GM19193 (cell line): Measurements from ENCODE around the gene TXNDC5.

ENCODE experiments used
- POLR2A ChIP-seq: IDR thresholded peaks from 4 replicates; pipeline ENCODE4 v1.6.1; 2011; ENCODE audit not compliant: insufficient read depth, insufficient read length; ENCODE audit errors: extremely low read depth

The TXNDC5 gene

GRCh38 chr6:7887278-7887991 is 23.2 kb downstream of the TXNDC5 start:
- peak; percentile 35 for TF ChIP-seq POLR2A

GRCh38 chr6:7886132-7886531 is 24.5 kb downstream of the TXNDC5 start:
- TF ChIP-seq POLR2A = no peak

DNA sequence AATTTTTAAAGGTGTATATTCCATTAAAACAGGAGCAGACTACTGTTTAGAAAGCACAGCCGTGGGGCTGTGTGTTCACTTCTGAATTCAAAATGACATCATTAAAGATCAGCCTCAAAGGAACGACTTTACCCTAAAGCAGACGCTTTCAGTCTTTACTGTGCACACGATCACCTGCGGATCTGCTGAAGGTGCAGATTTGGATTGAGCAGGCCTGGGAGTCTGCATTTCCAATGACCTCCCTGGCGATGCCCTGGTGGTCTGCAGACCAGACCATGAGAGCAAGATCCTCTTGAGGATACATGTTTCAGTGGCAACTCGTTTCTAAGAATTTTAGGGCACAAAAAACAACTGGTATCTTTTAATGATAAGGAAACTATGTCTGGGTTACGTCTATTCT is 27.2 kb downstream of the TXNDC5 start:
- TF ChIP-seq POLR2A = no peak

DNA sequence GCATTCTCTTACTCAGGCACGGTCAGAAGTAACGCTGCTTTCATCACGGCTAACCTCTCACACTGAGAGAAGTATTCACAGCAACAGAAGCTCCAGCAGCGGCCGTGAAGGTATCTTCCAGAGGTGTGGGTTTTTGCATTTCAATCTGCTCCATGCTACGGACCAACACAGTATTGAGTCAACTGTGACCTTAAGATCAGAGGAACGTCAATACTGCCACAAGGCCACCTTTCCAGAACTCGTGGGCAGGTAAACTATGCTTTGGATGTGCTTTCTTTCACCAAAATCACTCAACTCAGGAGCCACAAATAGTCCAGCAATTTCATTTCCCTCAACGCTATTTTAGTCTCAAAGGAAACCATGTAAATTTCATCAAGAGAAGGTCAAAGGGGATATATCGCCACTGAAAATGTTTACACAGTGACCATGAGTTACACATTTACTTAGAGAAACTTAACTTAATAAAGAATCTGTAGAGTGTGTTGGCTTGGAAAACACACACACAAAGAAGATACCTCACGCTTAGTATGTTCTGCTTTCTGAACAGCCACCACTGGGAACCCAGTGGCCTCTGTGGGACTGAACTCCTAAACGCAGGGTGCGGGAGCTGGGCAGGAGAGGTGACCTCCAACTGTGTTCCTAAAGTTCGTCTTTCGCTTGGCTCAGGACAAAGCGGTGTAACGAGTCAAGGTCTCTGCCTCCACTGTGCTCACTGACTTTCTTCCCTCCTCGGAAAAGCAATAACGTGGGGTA is 27.9 kb downstream of the TXNDC5 start:
- TF ChIP-seq POLR2A = no peak

DNA sequence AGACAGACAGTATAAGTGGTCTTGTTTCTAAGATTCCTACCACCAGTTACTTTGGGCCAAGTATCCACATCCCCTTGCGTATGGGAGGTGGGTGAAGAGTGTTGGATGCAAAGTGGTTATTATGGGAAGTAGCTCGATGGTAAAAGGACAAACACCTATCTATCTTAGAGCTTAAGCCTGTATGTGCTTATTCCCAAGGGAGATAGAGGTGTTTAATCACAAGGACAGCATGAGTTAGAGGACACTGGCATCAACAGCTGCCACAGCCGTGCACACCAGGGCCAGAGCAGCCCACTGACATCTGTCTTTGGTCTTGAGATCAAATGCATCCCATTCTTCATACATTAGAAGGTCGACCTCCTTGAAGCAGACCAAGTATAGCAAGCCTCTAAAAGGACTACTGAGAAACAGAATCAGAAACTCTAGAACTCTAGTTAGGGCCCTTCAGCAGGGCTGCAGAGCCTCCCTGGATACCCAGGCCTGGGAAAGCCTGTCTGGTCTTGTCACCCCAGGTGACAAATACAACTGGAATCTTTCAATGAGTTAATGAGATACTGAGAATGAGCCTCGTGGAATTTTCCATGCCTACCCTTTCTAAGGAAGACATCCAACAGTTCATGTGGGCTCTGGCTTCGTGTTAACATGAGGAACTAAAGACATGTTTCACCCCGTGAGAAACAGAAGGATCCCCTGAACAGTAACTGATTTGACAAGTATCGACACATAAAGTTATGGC is 28.7 kb downstream of the TXNDC5 start:
- TF ChIP-seq POLR2A = no peak

DNA sequence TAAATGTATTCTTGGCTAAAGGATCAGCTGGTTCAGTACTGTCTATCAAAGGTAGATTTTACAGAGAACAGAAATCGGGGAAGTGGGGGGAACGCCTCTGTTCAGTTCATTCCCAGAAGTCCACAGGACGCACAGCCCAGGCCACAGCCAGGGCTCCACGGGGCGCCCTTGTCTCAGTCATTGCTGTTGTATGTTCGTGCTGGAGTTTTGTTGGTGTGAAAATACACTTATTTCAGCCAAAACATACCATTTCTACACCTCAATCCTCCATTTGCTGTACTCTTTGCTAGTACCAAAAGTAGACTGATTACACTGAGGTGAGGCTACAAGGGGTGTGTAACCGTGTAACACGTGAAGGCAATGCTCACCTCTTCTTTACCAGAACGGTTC is 29.9 kb downstream of the TXNDC5 start:
- TF ChIP-seq POLR2A = peak; percentile 36

DNA sequence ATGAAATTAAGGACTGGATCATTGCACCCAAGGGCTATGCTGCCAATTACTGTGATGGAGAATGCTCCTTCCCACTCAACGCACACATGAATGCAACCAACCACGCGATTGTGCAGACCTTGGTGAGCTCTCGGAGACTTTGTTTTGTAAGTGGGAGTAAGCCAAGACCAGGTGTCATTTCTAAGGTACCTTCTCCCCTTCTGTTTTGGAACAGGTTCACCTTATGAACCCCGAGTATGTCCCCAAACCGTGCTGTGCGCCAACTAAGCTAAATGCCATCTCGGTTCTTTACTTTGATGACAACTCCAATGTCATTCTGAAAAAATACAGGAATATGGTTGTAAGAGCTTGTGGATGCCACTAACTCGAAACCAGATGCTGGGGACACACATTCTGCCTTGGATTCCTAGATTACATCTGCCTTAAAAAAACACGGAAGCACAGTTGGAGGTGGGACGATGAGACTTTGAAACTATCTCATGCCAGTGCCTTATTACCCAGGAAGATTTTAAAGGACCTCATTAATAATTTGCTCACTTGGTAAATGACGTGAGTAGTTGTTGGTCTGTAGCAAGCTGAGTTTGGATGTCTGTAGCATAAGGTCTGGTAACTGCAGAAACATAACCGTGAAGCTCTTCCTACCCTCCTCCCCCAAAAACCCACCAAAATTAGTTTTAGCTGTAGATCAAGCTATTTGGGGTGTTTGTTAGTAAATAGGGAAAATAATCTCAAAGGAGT is 30.4 kb downstream of the TXNDC5 start:
- TF ChIP-seq POLR2A = no peak

GRCh38 chr6:7879579-7879978 is 31.0 kb downstream of the TXNDC5 start:
- no peak for TF ChIP-seq POLR2A

GRCh38 chr6:7879043-7879442 is 31.5 kb downstream of the TXNDC5 start:
- TF ChIP-seq POLR2A = no peak

DNA sequence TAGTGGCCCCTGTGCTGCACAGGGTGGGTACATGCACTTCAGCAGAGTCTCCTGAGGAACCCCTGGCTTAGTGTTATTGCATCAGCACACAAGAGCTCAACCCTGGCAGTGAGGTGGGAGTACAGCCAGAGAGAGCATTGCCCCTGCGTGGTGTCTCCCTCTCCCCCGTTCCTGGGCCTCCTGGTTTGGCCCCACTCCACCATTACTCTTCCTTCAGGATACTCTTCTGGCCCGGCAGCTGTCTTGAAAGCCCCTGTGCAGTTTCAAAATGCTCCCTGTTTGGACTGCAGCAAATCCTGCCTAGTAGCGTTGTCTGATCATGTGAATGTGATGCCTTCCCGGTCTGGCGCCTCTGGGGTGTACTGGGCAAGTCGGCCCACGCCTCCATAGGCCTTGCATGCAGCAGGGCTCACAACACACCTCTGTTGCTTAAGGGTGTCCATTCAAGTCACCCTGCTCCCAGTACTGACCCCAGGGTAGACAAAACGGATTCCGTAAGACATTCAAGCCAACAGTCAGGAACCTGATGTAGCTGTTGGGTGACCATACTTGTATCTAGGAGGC is 32.1 kb downstream of the TXNDC5 start:
- TF ChIP-seq POLR2A = no peak

DNA sequence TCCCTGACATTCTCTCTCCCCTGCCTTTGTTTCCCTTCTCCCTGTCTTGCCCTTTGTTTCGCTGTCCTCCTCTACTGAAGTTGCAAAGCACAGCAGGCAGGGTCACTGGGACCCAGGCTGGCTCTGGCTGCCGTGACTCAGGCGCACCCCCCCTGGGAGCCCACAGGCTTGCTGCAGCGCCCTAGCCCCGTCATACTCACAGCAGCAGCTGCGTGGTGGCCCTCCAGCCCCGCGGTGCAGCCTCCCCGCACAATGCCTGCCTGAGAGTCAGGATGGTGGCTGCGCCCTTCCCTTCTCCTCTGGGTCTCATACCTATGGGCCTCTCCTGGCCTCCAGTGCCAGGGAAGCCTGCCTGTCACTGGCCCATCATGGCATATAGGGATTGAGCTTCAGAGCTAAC is 41.7 kb downstream of the TXNDC5 start:
- TF ChIP-seq POLR2A = no peak

DNA sequence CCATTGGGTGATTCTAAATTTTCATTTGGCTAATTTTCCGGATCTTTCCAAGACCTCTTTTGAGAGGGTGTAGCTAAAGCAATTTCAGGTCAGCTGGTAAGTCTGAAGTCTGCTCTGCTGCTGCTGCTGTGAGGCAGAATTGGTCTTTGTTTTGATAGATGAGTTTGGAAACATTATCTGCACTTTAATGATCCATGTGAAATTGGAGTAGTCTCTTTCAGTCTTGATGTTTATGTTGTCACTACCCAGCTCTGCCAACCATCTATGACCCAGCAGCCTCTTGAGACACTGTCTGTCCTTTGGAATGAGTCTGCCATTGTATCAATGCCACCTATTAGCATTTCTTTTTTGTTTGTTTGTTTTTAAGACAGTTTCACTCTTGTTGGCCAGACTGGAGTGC is 44.1 kb downstream of the TXNDC5 start:
- no peak for TF ChIP-seq POLR2A

GRCh38 chr6:7865781-7866180 is 44.8 kb downstream of the TXNDC5 start:
- TF ChIP-seq POLR2A = no peak

DNA sequence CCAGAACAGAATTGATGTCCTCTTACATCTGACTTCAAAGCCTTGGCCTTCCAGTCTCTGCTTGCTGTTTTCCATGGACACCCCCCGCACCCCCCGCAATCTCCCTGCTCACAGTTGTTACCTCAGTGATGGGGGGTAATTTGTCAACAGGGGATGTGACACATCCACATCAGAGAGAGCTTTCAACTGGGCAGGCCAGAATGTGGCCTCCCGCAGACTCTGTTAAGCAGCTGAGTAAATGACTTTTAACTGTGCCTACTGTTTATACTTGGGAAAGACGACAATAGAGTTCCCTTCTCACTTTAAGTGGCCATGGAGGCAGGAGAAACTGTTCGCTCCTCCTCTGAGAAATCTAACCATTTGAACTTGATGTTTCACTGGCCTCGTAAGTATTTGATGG is 51.0 kb downstream of the TXNDC5 start:
- TF ChIP-seq POLR2A = no peak

- no peak for TF ChIP-seq POLR2A
Observed at GRCh38 chr6:7851780-7852179, 58.8 kb downstream of the TXNDC5 start.
